PFSK-1 (cell line): ENCODE measurements around the gene B3GNT3.

Source experiments
- FOXP2 ChIP-seq: optimal IDR thresholded peaks from 2 replicates; pipeline ENCODE3; 2011; ENCODE audit warnings: borderline replicate concordance, control low read depth, inconsistent platforms; ENCODE audit not compliant: insufficient read depth; ENCODE audit errors: extremely low read length, extremely low read depth
- POLR2AphosphoS5 ChIP-seq: IDR thresholded peaks from 2 replicates; pipeline ENCODE4 v1.6.1; 2012; ENCODE audit warnings: low read depth, mild to moderate bottlenecking, control low read depth, low read length, moderate library complexity
- SIN3A ChIP-seq: IDR thresholded peaks from 2 replicates; pipeline ENCODE4 v1.6.1; 2012; ENCODE audit warnings: mild to moderate bottlenecking, low read length, moderate library complexity, borderline replicate concordance; ENCODE audit not compliant: insufficient read depth
- TAF1 ChIP-seq: IDR thresholded peaks from 2 replicates; pipeline ENCODE4 v1.6.1; 2012; ENCODE audit warnings: low read length, control low read depth, borderline replicate concordance; ENCODE audit not compliant: insufficient read depth
- TF ChIP-seq, protein P1 (sequence below), 2 experiments: IDR thresholded peaks; 2 replicates each; pipeline versions ENCODE4 v1.6.1 to v1.8.0; 2011 to 2012; ENCODE audit warnings: low read depth in 2 of 2, low read length in 2 of 2, control low read depth in 1 of 2, inconsistent platforms in 1 of 2, mild to moderate bottlenecking in 1 of 2, moderate library complexity in 1 of 2; ENCODE audit not compliant: insufficient read depth in 1 of 2

B3GNT3 gene

DNA sequence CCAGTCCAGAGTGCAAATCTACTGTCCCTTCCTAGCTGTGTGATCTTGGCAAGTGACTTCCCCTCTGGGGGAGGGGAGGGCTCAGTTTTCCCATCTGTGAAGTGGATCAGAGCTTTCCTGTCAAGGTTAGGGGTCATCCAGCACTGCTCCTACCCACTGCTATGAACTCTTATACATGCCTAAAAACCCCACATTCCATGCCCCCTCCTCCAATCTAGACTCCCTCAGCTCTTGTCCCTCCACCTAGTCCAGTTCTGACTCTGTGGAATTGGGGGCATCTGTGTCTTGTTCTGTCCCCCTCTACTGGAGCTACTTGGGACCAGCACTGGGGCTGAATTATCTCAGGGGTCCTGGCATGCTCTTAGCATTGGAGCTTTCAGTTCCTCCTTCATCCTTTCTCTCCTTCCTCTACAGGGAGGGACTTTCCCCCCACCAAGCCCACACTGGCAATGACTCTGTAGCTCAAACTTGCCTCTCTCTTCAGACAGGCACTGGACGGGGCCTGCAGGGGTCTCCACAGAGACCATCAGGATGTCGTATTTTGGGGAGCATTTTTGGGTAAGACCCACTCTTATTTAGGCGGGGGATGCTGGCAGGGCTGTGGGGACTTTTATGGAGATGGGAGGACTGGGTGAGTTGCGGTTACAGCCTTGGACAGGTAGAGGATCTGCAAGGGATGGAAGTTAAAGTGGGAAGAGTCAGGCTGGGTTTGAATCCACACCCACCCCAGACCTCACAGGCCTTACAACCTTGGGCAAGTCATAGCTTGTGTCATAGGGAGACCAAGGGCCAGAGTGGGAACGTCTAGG, 40.1 kb upstream of the B3GNT3 start:
- TF ChIP-seq FOXP2 (no peak), SIN3A (no peak), TAF1 (no peak), POLR2AphosphoS5 (no peak)
- TF ChIP-seq, protein P1, sequence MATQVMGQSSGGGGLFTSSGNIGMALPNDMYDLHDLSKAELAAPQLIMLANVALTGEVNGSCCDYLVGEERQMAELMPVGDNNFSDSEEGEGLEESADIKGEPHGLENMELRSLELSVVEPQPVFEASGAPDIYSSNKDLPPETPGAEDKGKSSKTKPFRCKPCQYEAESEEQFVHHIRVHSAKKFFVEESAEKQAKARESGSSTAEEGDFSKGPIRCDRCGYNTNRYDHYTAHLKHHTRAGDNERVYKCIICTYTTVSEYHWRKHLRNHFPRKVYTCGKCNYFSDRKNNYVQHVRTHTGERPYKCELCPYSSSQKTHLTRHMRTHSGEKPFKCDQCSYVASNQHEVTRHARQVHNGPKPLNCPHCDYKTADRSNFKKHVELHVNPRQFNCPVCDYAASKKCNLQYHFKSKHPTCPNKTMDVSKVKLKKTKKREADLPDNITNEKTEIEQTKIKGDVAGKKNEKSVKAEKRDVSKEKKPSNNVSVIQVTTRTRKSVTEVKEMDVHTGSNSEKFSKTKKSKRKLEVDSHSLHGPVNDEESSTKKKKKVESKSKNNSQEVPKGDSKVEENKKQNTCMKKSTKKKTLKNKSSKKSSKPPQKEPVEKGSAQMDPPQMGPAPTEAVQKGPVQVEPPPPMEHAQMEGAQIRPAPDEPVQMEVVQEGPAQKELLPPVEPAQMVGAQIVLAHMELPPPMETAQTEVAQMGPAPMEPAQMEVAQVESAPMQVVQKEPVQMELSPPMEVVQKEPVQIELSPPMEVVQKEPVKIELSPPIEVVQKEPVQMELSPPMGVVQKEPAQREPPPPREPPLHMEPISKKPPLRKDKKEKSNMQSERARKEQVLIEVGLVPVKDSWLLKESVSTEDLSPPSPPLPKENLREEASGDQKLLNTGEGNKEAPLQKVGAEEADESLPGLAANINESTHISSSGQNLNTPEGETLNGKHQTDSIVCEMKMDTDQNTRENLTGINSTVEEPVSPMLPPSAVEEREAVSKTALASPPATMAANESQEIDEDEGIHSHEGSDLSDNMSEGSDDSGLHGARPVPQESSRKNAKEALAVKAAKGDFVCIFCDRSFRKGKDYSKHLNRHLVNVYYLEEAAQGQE (IDR thresholded peaks at IDR 0.05; ENCODE audit: insufficient read depth in 1 of 2, low read depth in 2 of 2, low read length in 2 of 2): no peak

DNA sequence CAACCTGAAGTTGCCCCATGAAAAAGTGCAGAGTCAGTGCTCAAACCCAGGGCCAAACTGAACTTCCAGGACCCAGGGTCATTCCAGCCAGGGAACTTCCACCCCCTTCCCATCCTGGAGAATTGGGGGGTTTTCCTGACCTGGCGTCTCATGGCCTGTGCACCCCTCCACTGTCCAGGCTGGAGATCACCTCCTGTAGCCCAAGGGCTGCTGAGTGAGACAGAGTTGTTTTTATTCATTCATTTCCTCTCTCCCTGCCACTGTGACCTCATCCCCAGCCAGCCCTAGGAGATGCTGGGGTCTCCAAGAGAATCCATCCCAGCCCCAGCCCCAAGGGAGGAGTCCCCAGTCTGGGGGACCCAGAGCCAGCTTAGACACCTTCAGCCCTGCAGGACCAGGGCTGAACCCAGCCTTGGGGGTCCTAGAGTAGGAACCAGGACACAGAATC, 39.5 kb upstream of the B3GNT3 start:
- TF ChIP-seq, protein P1 (IDR thresholded peaks at IDR 0.05; ENCODE audit: insufficient read depth in 1 of 2, low read depth in 2 of 2, low read length in 2 of 2): no peak
- TF ChIP-seq TAF1: no peak
- no peak for TF ChIP-seq SIN3A
- no peak for TF ChIP-seq FOXP2
- TF ChIP-seq POLR2AphosphoS5: no peak

DNA sequence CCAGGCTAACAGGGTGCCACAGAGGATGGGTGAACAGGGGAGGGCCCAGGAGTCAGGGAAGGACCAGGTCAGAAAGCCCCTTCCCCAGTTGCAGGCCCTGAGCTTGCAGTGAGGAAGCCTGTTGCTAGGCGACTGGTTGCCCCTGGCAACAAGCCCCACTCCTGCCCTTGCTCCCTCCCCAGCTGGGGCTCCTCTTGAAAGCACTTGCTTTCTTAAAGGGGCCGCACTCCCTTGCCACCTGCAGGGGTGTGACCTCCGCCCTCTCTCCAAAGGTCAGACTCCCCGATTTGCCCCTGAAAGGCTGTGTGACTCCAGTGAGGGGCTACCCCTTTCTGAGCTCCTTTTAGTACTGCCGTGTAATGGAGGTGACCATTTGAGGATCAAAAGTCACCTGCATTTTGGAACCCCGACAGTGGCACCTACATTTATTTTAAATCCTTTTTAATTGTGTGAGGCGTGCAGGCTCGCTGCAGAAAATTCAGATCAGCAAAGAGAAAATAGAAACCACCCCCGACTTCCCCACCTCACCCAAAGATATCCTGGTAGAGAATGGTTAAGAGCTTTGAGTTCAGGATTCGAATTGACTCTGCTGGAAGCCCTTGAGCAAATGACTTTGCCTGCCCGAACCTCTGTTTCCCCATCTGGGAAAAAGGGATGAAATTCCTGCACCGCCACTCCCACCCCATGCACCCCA, 38.8 kb upstream of the B3GNT3 start:
- TF ChIP-seq, protein P1 (IDR thresholded peaks at IDR 0.05; ENCODE audit: insufficient read depth in 1 of 2, low read depth in 2 of 2, low read length in 2 of 2): no peak
- no peak for TF ChIP-seq FOXP2
- no peak for TF ChIP-seq POLR2AphosphoS5
- TF ChIP-seq SIN3A: no peak
- TF ChIP-seq TAF1: no peak

DNA sequence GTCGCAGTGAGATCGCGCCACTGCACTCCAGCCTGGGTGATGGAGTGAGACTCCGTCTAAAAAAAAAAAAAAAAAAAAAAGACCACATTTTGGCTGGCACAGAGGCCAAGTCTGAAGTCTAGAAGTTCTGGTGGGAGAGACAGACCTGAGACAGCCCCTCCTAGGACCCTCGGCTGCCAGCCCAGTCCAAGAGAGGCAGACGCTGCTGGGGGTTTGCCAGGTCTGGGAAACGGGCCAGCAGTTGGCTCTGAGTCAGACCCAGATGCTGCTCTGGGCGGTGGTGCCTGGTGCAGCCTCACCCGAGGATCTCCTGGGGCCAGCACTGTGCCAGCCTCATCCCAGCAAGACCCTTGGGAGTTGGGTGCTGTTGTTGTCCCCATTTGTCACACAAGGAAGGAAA, 37.8 kb upstream of the B3GNT3 start:
- TF ChIP-seq FOXP2 (no peak), POLR2AphosphoS5 (no peak), SIN3A (no peak), TAF1 (no peak)
- TF ChIP-seq, protein P1 (IDR thresholded peaks at IDR 0.05; ENCODE audit: insufficient read depth in 1 of 2, low read depth in 2 of 2, low read length in 2 of 2): no peak
